K562 (cell line): ENCODE measurements around the gene LRRK2. TPM values are rescaled to one million over a fixed set of nuclear protein-coding genes. Genes with fewer than 3 reads are reported as not detected.

ENCODE experiments used
- ATAC-seq: fragments of 200-7000 bp; cut with Tn5 transposase; 3 replicates; pipeline ENCODE4 v1.9.1; 2020; ENCODE audit warnings: moderate library complexity
- BruUV-seq: library from RNA; stranded (reverse); fragments of 400-500 nt; replicated peaks from 2 replicates; lab custom pipeline; 2021; lab: Mats Ljungman, UMichigan
- CTCF ChIA-PET: fragments of 300-600 bp; formaldehyde crosslinking; extraction: SDS; loops from one replicate; lab custom pipeline; 2021; ENCODE audit warnings: low intra/inter-chr PET ratio; lab: Yijun Ruan, JAX
- POLR2A ChIA-PET: fragments of 300-600, 350-650 bp; sonication (Branson Sonifier 250); formaldehyde crosslinking; extraction: SDS; loops from one replicate; lab custom pipeline; 2021; ENCODE audit warnings: antibody characterized with exemption, inconsistent platforms; lab: Yijun Ruan, JAX
- DNase-seq, 4 experiments: peaks; one replicate each; pipeline versions ENCODE4 v3.0.0 to v3.0.0-alpha.2; 2011 to 2018; ENCODE audit warnings: low spot score in 3 of 4, mixed read lengths in 3 of 4; ENCODE audit errors: extremely low read depth in 1 of 4
- FAIRE-seq: peaks from 2 replicates; lab custom pipeline; 2011; peaks lifted over from hg19 to GRCh38; lab: Jason Lieb, UNC
- H2AFZ ChIP-seq: 2 replicates; pipeline ENCODE4 v1.6.0; 2011; ENCODE audit warnings: low read depth, low read length, control low read depth, inconsistent platforms
- H3K27ac ChIP-seq: fragments of 200-600 bp; 3 replicates; pipeline ENCODE4 v1.8.0; 2011; ENCODE audit warnings: low read depth, mild to moderate bottlenecking, control low read depth, inconsistent platforms, low read length, moderate library complexity, mixed read lengths; ENCODE audit errors: extremely low read depth
- H3K27me3 ChIP-seq, 2 experiments: fragments of 300-600 bp in 1 of 2; 2 replicates in 1 of 2; 3 replicates in 1 of 2; pipeline versions ENCODE4 v1.6.0 to v1.8.0; 2011; ENCODE audit warnings: inconsistent platforms in 2 of 2, low read length in 2 of 2, mild to moderate bottlenecking in 1 of 2, mixed read lengths in 1 of 2, moderate library complexity in 1 of 2; ENCODE audit not compliant: control insufficient read depth in 2 of 2, insufficient read depth in 2 of 2
- H3K36me3 ChIP-seq: fragments of 300-600 bp; 3 replicates; pipeline ENCODE4 v1.8.0; 2011; ENCODE audit warnings: mild to moderate bottlenecking, low read length, inconsistent platforms; ENCODE audit not compliant: control insufficient read depth, insufficient read depth
- H3K4me1 ChIP-seq, 2 experiments: fragments of 200-600 bp in 1 of 2; replicated peaks in 1 of 2; 2 replicates in 1 of 2; 3 replicates in 1 of 2; pipeline versions ENCODE4 v1.5.1 to v1.8.0; 2011; ENCODE audit warnings: inconsistent platforms in 2 of 2, low read length in 2 of 2, mild to moderate bottlenecking in 1 of 2, mixed read lengths in 1 of 2, moderate library complexity in 1 of 2; ENCODE audit not compliant: control insufficient read depth in 2 of 2, insufficient read depth in 2 of 2
- H3K4me2 ChIP-seq: 2 replicates; pipeline ENCODE4 v1.6.1; 2011; ENCODE audit warnings: low read length, control low read depth, inconsistent platforms, mixed read lengths; ENCODE audit not compliant: insufficient read depth
- H3K4me3 ChIP-seq: fragments of 200-600 bp; sonication (generic), shearing (Covaris generic); 2 replicates; pipeline ENCODE4 v1.5.1; 2016; ENCODE audit warnings: control low read depth, inconsistent platforms
- H3K79me2 ChIP-seq: fragments of 200-600 bp; 3 replicates; pipeline ENCODE4 v1.8.0; 2011; ENCODE audit warnings: low read length, inconsistent platforms; ENCODE audit not compliant: control insufficient read depth, insufficient read depth
- H3K9ac ChIP-seq, 2 experiments: 2 replicates each; pipeline versions ENCODE4 v1.6.0 to v1.6.1; 2011; ENCODE audit warnings: low read depth in 2 of 2, low read length in 2 of 2, control low read depth in 1 of 2, inconsistent platforms in 1 of 2, mild to moderate bottlenecking in 1 of 2, mixed read lengths in 1 of 2; ENCODE audit not compliant: insufficient read depth in 1 of 2
- H3K9me1 ChIP-seq: one replicate; pipeline ENCODE4 v1.6.0; 2011; ENCODE audit warnings: inconsistent platforms, mild to moderate bottlenecking, low read length, moderate library complexity; ENCODE audit not compliant: control insufficient read depth, insufficient read depth
- H3K9me3 ChIP-seq: replicated peaks from 2 replicates; pipeline ENCODE4 v1.5.1; 2011; ENCODE audit warnings: low read depth, low read length, inconsistent platforms; ENCODE audit not compliant: control insufficient read depth, insufficient read depth
- H4K20me1 ChIP-seq: replicated peaks from 2 replicates; pipeline ENCODE4 v1.6.1; 2011; ENCODE audit warnings: low read length, inconsistent platforms, mixed read lengths; ENCODE audit not compliant: control insufficient read depth, insufficient read depth
- BRD4 ChIP-seq: fragments of 200-600 bp; sonication (generic); IDR thresholded peaks from 2 replicates; pipeline ENCODE4 v1.6.1; 2017; ENCODE audit warnings: inconsistent platforms
- CBFA2T2 ChIP-seq: fragments of 450-650 bp; conservative IDR thresholded peaks from 2 replicates; pipeline ENCODE4 v1.6.1; 2017; ENCODE audit warnings: mild to moderate bottlenecking
- MEF2A ChIP-seq: IDR thresholded peaks from 2 replicates; pipeline ENCODE4 v1.6.1; 2011; ENCODE audit warnings: low read depth, mild to moderate bottlenecking, low read length, moderate library complexity; ENCODE audit not compliant: control insufficient read depth
- NCOA2 ChIP-seq, 2 experiments: fragments of 450-650 bp; IDR thresholded peaks; 2 replicates each; pipeline ENCODE4 v1.6.1; 2018; ENCODE audit warnings: mild to moderate bottlenecking in 2 of 2, moderate library complexity in 1 of 2; ENCODE audit not compliant: partially characterized antibody in 2 of 2
- NR1H2 ChIP-seq: sonication (generic); formaldehyde crosslinking; IDR thresholded peaks from 2 replicates; pipeline ENCODE4 v1.4.0; 2020; ENCODE audit warnings: mild to moderate bottlenecking, missing genetic modification reagents
- SETDB1 ChIP-seq: IDR thresholded peaks from one replicate; pipeline ENCODE4 v1.6.1; 2012; ENCODE audit warnings: low read length, control low read depth, inconsistent platforms
- SMARCE1 ChIP-seq: fragments of 450-650 bp; IDR thresholded peaks from 2 replicates; pipeline ENCODE4 v1.7.1; 2016; ENCODE audit warnings: mild to moderate bottlenecking
- SREBF1 ChIP-seq: fragments of 150-350 bp; IDR thresholded peaks from 2 replicates; pipeline ENCODE4 v1.6.1; 2014; ENCODE audit warnings: antibody characterized with exemption, low read depth, low read length, borderline replicate concordance
- TEAD1 ChIP-seq, 2 experiments: fragments of 450-650 bp in 1 of 2; sonication (generic) in 1 of 2; formaldehyde crosslinking; IDR thresholded peaks; 2 replicates each; pipeline versions ENCODE4 v1.4.0 to v1.8.0; 2020 to 2022; ENCODE audit warnings: mild to moderate bottlenecking in 2 of 2, missing genetic modification reagents in 1 of 2
- ZC3H8 ChIP-seq: fragments of 450-650 bp; IDR thresholded peaks from 2 replicates; pipeline ENCODE4 v1.6.1; 2017
- ZNF174 ChIP-seq: fragments of 250-450 bp; sonication (Bioruptor Pico); IDR thresholded peaks from 2 replicates; pipeline ENCODE4 v1.4.0; 2020; ENCODE audit warnings: mild to moderate bottlenecking
- ZNF76 ChIP-seq: fragments of 250-450 bp; sonication (Bioruptor Pico); IDR thresholded peaks from 2 replicates; pipeline ENCODE4 v1.4.0; 2020; ENCODE audit warnings: mild to moderate bottlenecking, moderate library complexity, borderline replicate concordance
- ZNF780A ChIP-seq: fragments of 250-450 bp; sonication (Bioruptor Pico); IDR thresholded peaks from 2 replicates; pipeline ENCODE4 v1.5.0; 2021; ENCODE audit warnings: mild to moderate bottlenecking
- WGBS: fragments of 100-300 bp; shearing (Covaris generic); methylation state at CpG from one replicate; pipeline ENCODE4 v1.1.6; 2016; ENCODE audit warnings: low coverage, mixed read lengths; ENCODE audit not compliant: insufficient coverage; ENCODE audit errors: missing lambda C conversion rate; 5-methylcytosine and 5-hydroxymethylcytosine counted together
- in situ Hi-C: fragments of 300-500 bp; cut with MboI; formaldehyde crosslinking; loops from 4 replicates; pipeline ENCODE4 v1.15.0; 2018; ENCODE audit warnings: inconsistent platforms, mixed read lengths
- intact Hi-C: fragments of 100-400 bp; cut with micrococcal nuclease; formaldehyde crosslinking; loops from 2 replicates; pipeline ENCODE4 v1.14.2; 2022
- polyA plus RNA-seq, 8 experiments: library from polyadenylated mRNA; depleted of rRNA in 4 of 8; stranded (reverse) in 5 of 8; unstranded in 3 of 8; fragments of >200 nt; fragmentation: Nextera tagmentation in 2 of 8; fragmentation: Illumina TruSeq in 1 of 8; extraction: Ambion mirVana in 2 of 8; extraction: Trizol in 1 of 8; gene quantifications; 2 replicates each; pipeline versions ENCODE4 v1.2.1 to v1.2.3, GENCODE V29; 2011 to 2014; ENCODE audit warnings: inconsistent platforms in 1 of 8, missing spikeins in 1 of 8
- total RNA-seq, 7 experiments: library from RNA; depleted of rRNA in 6 of 7; stranded (reverse); fragments of >200 nt in 6 of 7; fragmentation: Illumina TruSeq in 2 of 7; extraction: Trizol in 2 of 7; gene quantifications; 2 replicates each; pipeline versions ENCODE4 v1.2.1 to v1.2.3, GENCODE V29; 2011 to 2021; ENCODE audit warnings: low replicate concordance in 1 of 7
- TF ChIP-seq, protein P1 (sequence below): sonication (generic); formaldehyde crosslinking; IDR thresholded peaks from 2 replicates; pipeline ENCODE4 v1.8.0; 2023; ENCODE audit warnings: missing genetic modification reagents, mild to moderate bottlenecking, borderline replicate concordance
- TF ChIP-seq, protein P2 (sequence below), 2 experiments: fragments of 150-350 bp in 1 of 2; IDR thresholded peaks; 2 replicates each; pipeline ENCODE4 v1.6.1; 2012 to 2016; ENCODE audit warnings: low read depth in 2 of 2, low read length in 2 of 2, mild to moderate bottlenecking in 1 of 2, moderate library complexity in 1 of 2

Gene LRRK2
- total and polyA plus RNA-seq, 9 of the 15 experiments (the other 6 are each of a cell fraction or from before 2014, with no cell fraction given): 0.03 to 0.89 (median 0.31) TPM

DNA sequence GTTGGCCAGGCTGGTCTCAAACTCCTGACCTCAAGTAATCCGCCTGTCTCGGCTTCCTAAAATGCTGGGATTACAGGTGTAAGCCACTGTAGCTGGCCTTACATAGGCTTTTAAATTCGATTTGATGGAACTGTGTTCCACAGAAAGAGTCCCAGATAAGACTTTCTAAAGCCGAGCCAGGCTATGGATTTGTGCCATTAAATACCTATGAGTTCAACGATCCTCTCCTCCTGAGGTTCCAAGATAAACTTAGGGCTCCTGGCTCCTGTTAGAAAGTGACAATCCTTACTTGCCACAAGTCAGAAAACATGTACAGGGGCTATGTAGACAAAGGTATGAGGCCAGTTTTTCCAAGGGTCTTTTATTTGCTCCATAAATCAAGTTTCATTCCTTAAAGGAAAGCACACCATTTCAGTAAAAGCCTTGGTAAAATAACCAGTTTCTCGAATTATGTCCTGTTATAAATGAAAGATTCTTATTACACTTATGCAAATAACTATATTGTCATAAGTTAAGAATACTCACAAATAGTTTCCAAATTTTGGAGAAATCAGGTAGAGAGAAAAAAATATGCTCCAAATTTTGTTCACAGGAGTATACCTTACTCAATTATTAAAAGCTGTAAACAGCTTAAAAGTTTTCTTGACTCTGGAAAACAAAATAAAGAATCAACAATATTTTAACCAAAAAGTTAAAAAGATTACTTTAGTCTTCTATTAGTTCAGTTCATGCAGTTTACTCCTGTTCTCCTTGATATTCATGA is 36.1 kb upstream of the LRRK2 start:
- H3K36me3 ChIP-seq: no peaks in the 10 kb centered on the region
- WGBS: 2% methylated on average over 6 of the region's 6 CpGs
- no peak overlapping the region for H3K9ac ChIP-seq
- H2AFZ ChIP-seq: no peak overlapping the region
- H4K20me1 ChIP-seq: no peaks in the 10 kb centered on the region
- no peak overlapping the region for H3K4me3 ChIP-seq
- no peak for FAIRE-seq
- intact Hi-C loops: no loop called here
- ChIA-PET POLR2A (no interaction called here), CTCF (no interaction called here)
- no peak for ATAC-seq
- no peaks in the 10 kb centered on the region for H3K9me3 ChIP-seq
- no peak for DNase-seq
- no peak overlapping the region for H3K4me2 ChIP-seq
- no peaks in the 10 kb centered on the region for H3K9me1 ChIP-seq
- H3K4me1 ChIP-seq: no peaks in the 10 kb centered on the region
- no peaks in the 10 kb centered on the region for H3K79me2 ChIP-seq
- in situ Hi-C loops: no loop called here
- H3K27me3 ChIP-seq: no peaks in the 10 kb centered on the region
- BruUV-seq: no TSS peak
- H3K27ac ChIP-seq: no peak overlapping the region
- TF ChIP-seq, protein P1, sequence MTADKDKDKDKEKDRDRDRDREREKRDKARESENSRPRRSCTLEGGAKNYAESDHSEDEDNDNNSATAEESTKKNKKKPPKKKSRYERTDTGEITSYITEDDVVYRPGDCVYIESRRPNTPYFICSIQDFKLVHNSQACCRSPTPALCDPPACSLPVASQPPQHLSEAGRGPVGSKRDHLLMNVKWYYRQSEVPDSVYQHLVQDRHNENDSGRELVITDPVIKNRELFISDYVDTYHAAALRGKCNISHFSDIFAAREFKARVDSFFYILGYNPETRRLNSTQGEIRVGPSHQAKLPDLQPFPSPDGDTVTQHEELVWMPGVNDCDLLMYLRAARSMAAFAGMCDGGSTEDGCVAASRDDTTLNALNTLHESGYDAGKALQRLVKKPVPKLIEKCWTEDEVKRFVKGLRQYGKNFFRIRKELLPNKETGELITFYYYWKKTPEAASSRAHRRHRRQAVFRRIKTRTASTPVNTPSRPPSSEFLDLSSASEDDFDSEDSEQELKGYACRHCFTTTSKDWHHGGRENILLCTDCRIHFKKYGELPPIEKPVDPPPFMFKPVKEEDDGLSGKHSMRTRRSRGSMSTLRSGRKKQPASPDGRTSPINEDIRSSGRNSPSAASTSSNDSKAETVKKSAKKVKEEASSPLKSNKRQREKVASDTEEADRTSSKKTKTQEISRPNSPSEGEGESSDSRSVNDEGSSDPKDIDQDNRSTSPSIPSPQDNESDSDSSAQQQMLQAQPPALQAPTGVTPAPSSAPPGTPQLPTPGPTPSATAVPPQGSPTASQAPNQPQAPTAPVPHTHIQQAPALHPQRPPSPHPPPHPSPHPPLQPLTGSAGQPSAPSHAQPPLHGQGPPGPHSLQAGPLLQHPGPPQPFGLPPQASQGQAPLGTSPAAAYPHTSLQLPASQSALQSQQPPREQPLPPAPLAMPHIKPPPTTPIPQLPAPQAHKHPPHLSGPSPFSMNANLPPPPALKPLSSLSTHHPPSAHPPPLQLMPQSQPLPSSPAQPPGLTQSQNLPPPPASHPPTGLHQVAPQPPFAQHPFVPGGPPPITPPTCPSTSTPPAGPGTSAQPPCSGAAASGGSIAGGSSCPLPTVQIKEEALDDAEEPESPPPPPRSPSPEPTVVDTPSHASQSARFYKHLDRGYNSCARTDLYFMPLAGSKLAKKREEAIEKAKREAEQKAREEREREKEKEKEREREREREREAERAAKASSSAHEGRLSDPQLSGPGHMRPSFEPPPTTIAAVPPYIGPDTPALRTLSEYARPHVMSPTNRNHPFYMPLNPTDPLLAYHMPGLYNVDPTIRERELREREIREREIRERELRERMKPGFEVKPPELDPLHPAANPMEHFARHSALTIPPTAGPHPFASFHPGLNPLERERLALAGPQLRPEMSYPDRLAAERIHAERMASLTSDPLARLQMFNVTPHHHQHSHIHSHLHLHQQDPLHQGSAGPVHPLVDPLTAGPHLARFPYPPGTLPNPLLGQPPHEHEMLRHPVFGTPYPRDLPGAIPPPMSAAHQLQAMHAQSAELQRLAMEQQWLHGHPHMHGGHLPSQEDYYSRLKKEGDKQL (CRISPR knock-in tag): no peak
- TF ChIP-seq ZNF76 (CRISPR knock-in tag) (no peak), NR1H2 (CRISPR knock-in tag) (no peak), ZC3H8 (no peak), TEAD1 (CRISPR knock-in tag; IDR thresholded peaks at IDR 0.05) (no peak), SREBF1 (no peak), NCOA2 (IDR thresholded peaks at IDR 0.05; ENCODE audit: partially characterized antibody in 2 of 2) (no peak), SMARCE1 (no peak), BRD4 (no peak), ZNF174 (CRISPR knock-in tag) (no peak), MEF2A (no peak), ZNF780A (CRISPR knock-in tag) (no peak), CBFA2T2 (no peak), SETDB1 (no peak)
- TF ChIP-seq, protein P2, sequence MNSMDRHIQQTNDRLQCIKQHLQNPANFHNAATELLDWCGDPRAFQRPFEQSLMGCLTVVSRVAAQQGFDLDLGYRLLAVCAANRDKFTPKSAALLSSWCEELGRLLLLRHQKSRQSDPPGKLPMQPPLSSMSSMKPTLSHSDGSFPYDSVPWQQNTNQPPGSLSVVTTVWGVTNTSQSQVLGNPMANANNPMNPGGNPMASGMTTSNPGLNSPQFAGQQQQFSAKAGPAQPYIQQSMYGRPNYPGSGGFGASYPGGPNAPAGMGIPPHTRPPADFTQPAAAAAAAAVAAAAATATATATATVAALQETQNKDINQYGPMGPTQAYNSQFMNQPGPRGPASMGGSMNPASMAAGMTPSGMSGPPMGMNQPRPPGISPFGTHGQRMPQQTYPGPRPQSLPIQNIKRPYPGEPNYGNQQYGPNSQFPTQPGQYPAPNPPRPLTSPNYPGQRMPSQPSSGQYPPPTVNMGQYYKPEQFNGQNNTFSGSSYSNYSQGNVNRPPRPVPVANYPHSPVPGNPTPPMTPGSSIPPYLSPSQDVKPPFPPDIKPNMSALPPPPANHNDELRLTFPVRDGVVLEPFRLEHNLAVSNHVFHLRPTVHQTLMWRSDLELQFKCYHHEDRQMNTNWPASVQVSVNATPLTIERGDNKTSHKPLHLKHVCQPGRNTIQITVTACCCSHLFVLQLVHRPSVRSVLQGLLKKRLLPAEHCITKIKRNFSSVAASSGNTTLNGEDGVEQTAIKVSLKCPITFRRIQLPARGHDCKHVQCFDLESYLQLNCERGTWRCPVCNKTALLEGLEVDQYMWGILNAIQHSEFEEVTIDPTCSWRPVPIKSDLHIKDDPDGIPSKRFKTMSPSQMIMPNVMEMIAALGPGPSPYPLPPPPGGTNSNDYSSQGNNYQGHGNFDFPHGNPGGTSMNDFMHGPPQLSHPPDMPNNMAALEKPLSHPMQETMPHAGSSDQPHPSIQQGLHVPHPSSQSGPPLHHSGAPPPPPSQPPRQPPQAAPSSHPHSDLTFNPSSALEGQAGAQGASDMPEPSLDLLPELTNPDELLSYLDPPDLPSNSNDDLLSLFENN (IDR thresholded peaks at IDR 0.05; ENCODE audit: low read depth in 2 of 2, low read length in 2 of 2): no peak
